ENCODE measurements around the gene IL17REL. TPM values are rescaled to one million over a fixed set of nuclear protein-coding genes. Genes with fewer than 3 reads are reported as not detected.

IL17REL gene
- not detected in 2 replicates for total RNA-seq

GRCh38 chr22:50012211-50013181 is at the start of gene IL17REL:
IL17REL (minus strand) TSS chr22:50012765; CDS start chr22:50012646, 119 bp downstream.

GRCh38 chr22:50058061-50058905 is 45.7 kb upstream of the IL17REL start, which contains the start of gene TTLL8:
TTLL8 (minus strand) TSS chr22:50058298.

GRCh38 chr22:49960159-49961004 is 52.2 kb downstream of the IL17REL start, which contains the start of gene PIM3:
PIM3 (plus strand) TSS chr22:49960772; CDS start chr22:49960948, 176 bp downstream.

Other genes starting within 250 kb of the IL17REL start
- 12.1 and 18.4 TPM in 2 replicates for gene BRD1, start 184.9 kb downstream of the IL17REL start, total RNA-seq
- gene ZBED4, start 158.9 kb downstream of the IL17REL start, total RNA-seq, result 6.9 and 7.8 TPM in 2 replicates
- gene ALG12, start 94.3 kb downstream of the IL17REL start, total RNA-seq, result 24.2 and 24.6 TPM in 2 replicates
- gene CRELD2, start 94.1 kb downstream of the IL17REL start, total RNA-seq, result 102 and 105 TPM in 2 replicates
- gene PIM3, start 52.0 kb downstream of the IL17REL start, total RNA-seq, result 39.9 and 46.1 TPM in 2 replicates
- not detected in 2 replicates for gene TTLL8, start 45.5 kb upstream of the IL17REL start, total RNA-seq
- 0.29 TPM in 1 of 2 replicates, not detected in the other for gene MLC1, start 72.7 kb upstream of the IL17REL start, total RNA-seq
- gene MOV10L1, start 77.2 kb upstream of the IL17REL start, total RNA-seq, result 0.89 and 1.2 TPM in 2 replicates
- under 0.01 and 1.1 TPM in 2 replicates for gene PANX2, start 158.0 kb upstream of the IL17REL start, total RNA-seq
- gene TRABD, start 173.1 kb upstream of the IL17REL start, total RNA-seq, result 35.6 and 44.1 TPM in 2 replicates
- 34.0 and 35.6 TPM in 2 replicates for gene SELENOO, start 188.2 kb upstream of the IL17REL start, total RNA-seq
- 16.8 and 27.1 TPM in 2 replicates for gene TUBGCP6, start 232.3 kb upstream of the IL17REL start, total RNA-seq
- gene HDAC10, start 238.5 kb upstream of the IL17REL start, total RNA-seq, result 30.0 and 38.8 TPM in 2 replicates
- gene MAPK12, start 248.9 kb upstream of the IL17REL start, total RNA-seq, result 36.5 and 51.0 TPM in 2 replicates